GM12878 (cell line): ENCODE data around the gene CAPN9. TPM values are rescaled to one million over a fixed set of nuclear protein-coding genes. Genes with fewer than 3 reads are reported as not detected.

Source experiments
- ATAC-seq: fragments of 200-7000 bp; cut with Tn5 transposase; 3 replicates; pipeline ENCODE4 v1.9.1; 2020; ENCODE audit warnings: mild to moderate bottlenecking, moderate library complexity
- BruUV-seq: library from RNA; stranded (reverse); fragments of 400-500 nt; replicated peaks from 2 replicates; lab custom pipeline; 2021; lab: Mats Ljungman, UMichigan
- CTCF ChIA-PET: fragments of 300-600 bp; sonication (Branson Sonifier 250); formaldehyde crosslinking; extraction: SDS; loops from one replicate; lab custom pipeline; 2021; ENCODE audit warnings: inconsistent platforms; lab: Yijun Ruan, JAX
- POLR2A ChIA-PET: fragments of 350-600 bp; formaldehyde crosslinking; extraction: SDS; loops from one replicate; lab custom pipeline; 2021; ENCODE audit warnings: inconsistent platforms; lab: Charles Lee
- RAD21 ChIA-PET: fragments of 300-600 bp; sonication (Branson Sonifier 250); formaldehyde crosslinking; loops from one replicate; lab custom pipeline; 2023; ENCODE audit warnings: antibody characterized with exemption; ENCODE audit not compliant: unreplicated experiment; lab: Charles Lee
- SMC1A ChIA-PET: fragments of 300-600 bp; sonication (Branson Sonifier 250); formaldehyde crosslinking; loops from one replicate; lab custom pipeline; 2023; ENCODE audit not compliant: unreplicated experiment, uncharacterized antibody; lab: Charles Lee
- DNase-seq: peaks from one replicate; pipeline ENCODE4 v3.0.0-alpha.2; 2011; ENCODE audit warnings: low read depth, low spot score
- FAIRE-seq: peaks from 3 replicates; lab custom pipeline; 2011; peaks lifted over from hg19 to GRCh38; lab: Jason Lieb, UNC
- H2AFZ ChIP-seq: 2 replicates; pipeline ENCODE4 v1.6.0; 2011; ENCODE audit warnings: low read depth, low read length, control low read depth; ENCODE audit not compliant: control insufficient read depth
- H3K27ac ChIP-seq: 2 replicates; pipeline ENCODE4 v1.5.1; 2011; ENCODE audit warnings: control low read depth; ENCODE audit not compliant: control insufficient read depth, insufficient read depth
- H3K27me3 ChIP-seq, 2 experiments: replicated peaks in 1 of 2; 2 replicates each; pipeline versions ENCODE4 v1.6.0 to v1.6.1; 2011; ENCODE audit warnings: low read length in 1 of 2; ENCODE audit not compliant: control insufficient read depth in 2 of 2, insufficient read depth in 2 of 2
- H3K36me3 ChIP-seq, 2 experiments: 2 replicates each; pipeline ENCODE4 v1.5.1; 2011; ENCODE audit warnings: low read length in 1 of 2; ENCODE audit not compliant: control insufficient read depth in 2 of 2, insufficient read depth in 2 of 2
- H3K4me1 ChIP-seq: 2 replicates; pipeline ENCODE4 v1.6.1; 2011; ENCODE audit warnings: mild to moderate bottlenecking, low read length, moderate library complexity, mixed read lengths; ENCODE audit not compliant: control insufficient read depth, insufficient read depth
- H3K4me2 ChIP-seq: 2 replicates; pipeline ENCODE4 v1.6.0; 2011; ENCODE audit warnings: control low read depth; ENCODE audit not compliant: control insufficient read depth, insufficient read depth
- H3K4me3 ChIP-seq: fragments of 200-600 bp; sonication (generic); 2 replicates; pipeline ENCODE4 v1.5.1; 2016
- H3K79me2 ChIP-seq: 2 replicates; pipeline ENCODE4 v1.6.0; 2011; ENCODE audit warnings: low read length; ENCODE audit not compliant: control insufficient read depth, insufficient read depth
- H3K9ac ChIP-seq: 2 replicates; pipeline ENCODE4 v1.8.0; 2011; ENCODE audit warnings: low read length, control low read depth, mixed read lengths; ENCODE audit not compliant: control insufficient read depth, insufficient read depth
- H3K9me3 ChIP-seq: replicated peaks from 3 replicates; pipeline ENCODE4 v1.5.1; 2011; ENCODE audit warnings: mild to moderate bottlenecking, low read length; ENCODE audit not compliant: control insufficient read depth, insufficient read depth
- H4K20me1 ChIP-seq: 2 replicates; pipeline ENCODE4 v1.6.0; 2011; ENCODE audit not compliant: control insufficient read depth, insufficient read depth
- ASH2L ChIP-seq: fragments of 300-600, 200-600 bp; sonication (generic); IDR thresholded peaks from 2 replicates; pipeline ENCODE4 v1.6.1; 2017; ENCODE audit warnings: low read depth, mild to moderate bottlenecking, borderline replicate concordance
- CBFB ChIP-seq: IDR thresholded peaks from 2 replicates; pipeline ENCODE4 v1.6.1; 2016; ENCODE audit warnings: antibody characterized with exemption, low read depth
- CBX5 ChIP-seq: sonication (generic); IDR thresholded peaks from 2 replicates; pipeline ENCODE4 v1.6.1; 2016; ENCODE audit warnings: low read depth, moderate library complexity, mild to moderate bottlenecking, inconsistent platforms
- CREB1 ChIP-seq: IDR thresholded peaks from 2 replicates; pipeline ENCODE4 v1.6.1; 2012; ENCODE audit warnings: low read depth, mild to moderate bottlenecking, inconsistent platforms
- EZH2 ChIP-seq: IDR thresholded peaks from 2 replicates; pipeline ENCODE4 v1.6.1; 2012; ENCODE audit warnings: low read depth, mild to moderate bottlenecking, control low read depth, inconsistent platforms, low read length, borderline replicate concordance; ENCODE audit not compliant: control insufficient read depth
- GATAD2B ChIP-seq: fragments of 450-650 bp; conservative IDR thresholded peaks from 2 replicates; pipeline ENCODE4 v1.6.1; 2017; ENCODE audit warnings: low read depth, mild to moderate bottlenecking, moderate library complexity
- KDM1A ChIP-seq: fragments of 200-600 bp; sonication (generic); IDR thresholded peaks from 2 replicates; pipeline ENCODE4 v1.6.1; 2016; ENCODE audit warnings: borderline replicate concordance
- NFIC ChIP-seq: IDR thresholded peaks from 2 replicates; pipeline ENCODE4 v1.6.1; 2012; ENCODE audit warnings: low read depth, mild to moderate bottlenecking, inconsistent platforms, low read length, moderate library complexity
- NR2F1 ChIP-seq: fragments of 450-650 bp; conservative IDR thresholded peaks from 2 replicates; pipeline ENCODE4 v1.6.1; 2017; ENCODE audit warnings: mild to moderate bottlenecking
- POLR2AphosphoS2 ChIP-seq: IDR thresholded peaks from 2 replicates; pipeline ENCODE4 v1.6.1; 2011; ENCODE audit warnings: low read depth, mild to moderate bottlenecking, low read length, improper control_type of control experiment, moderate library complexity
- RB1 ChIP-seq: fragments of 450-650 bp; formaldehyde crosslinking; IDR thresholded peaks from 2 replicates; pipeline ENCODE4 v1.6.1; 2017; ENCODE audit warnings: mild to moderate bottlenecking, borderline replicate concordance
- SIN3A ChIP-seq: IDR thresholded peaks from 2 replicates; pipeline ENCODE4 v1.6.1; 2012; ENCODE audit warnings: low read depth, low read length, improper control_type of control experiment
- ZNF384 ChIP-seq: IDR thresholded peaks from 2 replicates; pipeline ENCODE4 v1.6.1; 2012; ENCODE audit warnings: low read depth, mild to moderate bottlenecking, low read length, improper control_type of control experiment, borderline replicate concordance
- WGBS: methylation state at CpG from one replicate; pipeline ENCODE4 v1.1.6; 2016; ENCODE audit warnings: low lambda C conversion rate; ENCODE audit not compliant: insufficient replicate concordance, insufficient coverage; ENCODE audit errors: missing lambda C conversion rate; 5-methylcytosine and 5-hydroxymethylcytosine counted together
- in situ Hi-C: fragments of 300-500 bp; cut with MboI; formaldehyde crosslinking; loops from 9 replicates; pipeline ENCODE4 v1.14.3; 2018; ENCODE audit warnings: mixed read lengths
- intact Hi-C: fragments of 100-400 bp; cut with micrococcal nuclease; formaldehyde crosslinking; loops from one replicate; pipeline ENCODE4 v1.14.2; 2022; ENCODE audit not compliant: unreplicated experiment
- polyA plus RNA-seq, 11 experiments: library from polyadenylated mRNA; depleted of rRNA in 4 of 11; unstranded in 6 of 11; stranded (reverse) in 5 of 11; fragments of >200 nt; fragmentation: Nextera tagmentation in 4 of 11; fragmentation: Illumina TruSeq in 1 of 11; extraction: Ambion mirVana in 4 of 11; extraction: Trizol in 1 of 11; gene quantifications; 1 replicate in 1 of 11; 2 replicates in 10 of 11; pipeline versions ENCODE4 v1.2.1 to v1.2.3, GENCODE V29; 2011 to 2016; ENCODE audit warnings: inconsistent platforms in 2 of 11, missing spikeins in 2 of 11, low read depth in 1 of 11
- total RNA-seq, 4 experiments: library from RNA; depleted of rRNA in 3 of 4; stranded (reverse); fragments of >200 nt in 3 of 4; fragmentation: Illumina TruSeq in 1 of 4; extraction: Trizol in 1 of 4; gene quantifications; 2 replicates each; pipeline versions ENCODE4 v1.2.1 to v1.2.3, GENCODE V29; 2013 to 2021
- TF ChIP-seq, protein P1 (sequence below): fragments of 450-650 bp; IDR thresholded peaks from 2 replicates; pipeline ENCODE4 v1.6.1; 2017; ENCODE audit warnings: borderline replicate concordance
- TF ChIP-seq, protein P2 (sequence below): fragments of 450-650 bp; IDR thresholded peaks from 2 replicates; pipeline ENCODE4 v1.6.1; 2017; ENCODE audit warnings: mild to moderate bottlenecking

The CAPN9 gene
- total and polyA plus RNA-seq, 10 of the 15 experiments (the other 5 are each of a cell fraction or from before 2014, with no cell fraction given): not detected

DNA sequence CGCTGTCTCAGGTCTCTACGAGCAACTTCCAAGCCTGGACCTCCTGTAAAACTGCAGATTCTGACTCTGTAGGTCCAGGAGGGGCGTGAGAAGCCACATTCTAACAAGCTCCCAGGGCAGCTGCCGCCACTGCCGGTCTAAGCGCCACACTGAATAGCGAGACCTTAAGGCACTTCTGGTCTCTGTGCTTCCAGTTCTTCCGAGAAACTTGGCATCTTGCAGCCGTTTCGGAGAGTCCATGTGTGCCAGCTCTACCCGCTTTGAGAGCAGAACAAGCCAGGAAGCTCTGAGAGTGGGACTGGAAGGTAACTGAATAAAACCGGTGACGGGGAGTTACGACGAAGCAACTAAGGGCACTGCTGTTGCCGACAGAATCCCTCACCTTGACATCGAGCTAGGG is 45.8 kb upstream of the CAPN9 start:
- Histone ChIP-seq H3K9me3 (no peaks in the 10 kb centered on the region), H4K20me1 (no peaks in the 10 kb centered on the region), H3K9ac (no peak overlapping the region), H3K27ac (no peak overlapping the region), H2AFZ (no peak overlapping the region), H3K4me1 (no peaks in the 10 kb centered on the region), H3K79me2 (no peaks in the 10 kb centered on the region), H3K4me3 (no peak overlapping the region), H3K36me3 (no peaks in the 10 kb centered on the region), H3K4me2 (no peak overlapping the region), H3K27me3 (peaks cover 0 to 2% of the 10 kb centered on the region in 2 experiments; a peak in 2 of 4 replicates)
- ChIA-PET CTCF (no interaction called here), POLR2A (no interaction called here), RAD21 (no interaction called here), SMC1A (no interaction called here)
- in situ Hi-C loops: no loop called here
- FAIRE-seq: no peak
- BruUV-seq: no TSS peak
- no peak for ATAC-seq
- no peak for DNase-seq
- WGBS: 63% methylated on average over 17 of the region's 17 CpGs
- intact Hi-C loops: no loop called here
- TF ChIP-seq GATAD2B: no peak
- TF ChIP-seq, protein P1, sequence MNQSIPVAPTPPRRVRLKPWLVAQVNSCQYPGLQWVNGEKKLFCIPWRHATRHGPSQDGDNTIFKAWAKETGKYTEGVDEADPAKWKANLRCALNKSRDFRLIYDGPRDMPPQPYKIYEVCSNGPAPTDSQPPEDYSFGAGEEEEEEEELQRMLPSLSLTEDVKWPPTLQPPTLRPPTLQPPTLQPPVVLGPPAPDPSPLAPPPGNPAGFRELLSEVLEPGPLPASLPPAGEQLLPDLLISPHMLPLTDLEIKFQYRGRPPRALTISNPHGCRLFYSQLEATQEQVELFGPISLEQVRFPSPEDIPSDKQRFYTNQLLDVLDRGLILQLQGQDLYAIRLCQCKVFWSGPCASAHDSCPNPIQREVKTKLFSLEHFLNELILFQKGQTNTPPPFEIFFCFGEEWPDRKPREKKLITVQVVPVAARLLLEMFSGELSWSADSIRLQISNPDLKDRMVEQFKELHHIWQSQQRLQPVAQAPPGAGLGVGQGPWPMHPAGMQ: no peak

DNA sequence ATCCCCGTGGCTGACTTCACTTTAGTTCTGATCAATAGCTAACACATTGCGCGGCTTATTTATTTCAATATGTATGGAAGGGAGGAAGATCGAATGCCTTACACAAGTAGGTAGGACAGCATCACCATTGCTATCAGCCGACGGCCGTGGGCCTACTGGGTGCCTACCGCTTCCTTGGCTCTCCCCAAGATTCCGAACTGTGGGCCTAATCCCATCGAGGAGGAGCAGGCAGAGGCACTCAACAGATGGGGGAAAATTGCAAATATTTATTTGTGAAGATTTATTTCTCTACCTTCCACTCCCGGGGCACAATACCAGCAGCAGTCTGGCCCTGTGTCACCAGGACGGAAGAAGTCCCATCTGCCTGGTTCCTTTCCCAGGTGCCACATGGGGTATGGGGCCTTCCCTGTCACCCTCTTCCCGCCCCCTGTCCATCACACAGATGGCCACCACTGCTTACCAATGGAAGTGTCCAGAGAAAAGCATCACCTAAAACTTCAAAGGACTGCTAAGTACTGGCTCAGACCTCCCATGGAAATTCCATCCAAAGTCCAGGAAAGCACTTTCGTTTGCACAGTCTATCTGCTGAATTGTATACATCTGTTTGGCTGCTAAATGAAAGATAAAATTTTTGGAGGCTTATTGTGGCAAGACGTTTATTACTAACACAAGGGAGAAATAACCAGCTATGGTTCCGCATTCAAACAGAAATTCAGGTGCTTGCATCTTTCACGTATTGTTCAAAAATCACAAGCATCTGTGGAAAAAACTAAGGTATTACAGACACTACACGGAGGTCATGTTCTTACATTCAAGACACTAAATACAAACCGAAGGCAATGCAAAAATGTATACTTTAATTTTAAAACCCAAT is 45.1 kb upstream of the CAPN9 start:
- Histone ChIP-seq H3K79me2 (no peaks in the 10 kb centered on the region), H3K4me2 (no peak overlapping the region), H4K20me1 (no peaks in the 10 kb centered on the region), H3K27me3 (peaks cover 0 to 2% of the 10 kb centered on the region in 2 experiments; a peak in 2 of 4 replicates), H3K4me1 (no peaks in the 10 kb centered on the region), H3K9ac (no peak overlapping the region), H3K9me3 (no peaks in the 10 kb centered on the region), H3K36me3 (no peaks in the 10 kb centered on the region), H3K27ac (no peak overlapping the region), H3K4me3 (no peak overlapping the region), H2AFZ (no peak overlapping the region)
- POLR2A ChIA-PET: no interaction called here
- CTCF ChIA-PET: no interaction called here
- no TSS peak for BruUV-seq
- ATAC-seq (no peak), FAIRE-seq (no peak), DNase-seq (no peak)
- in situ Hi-C loops (no loop called here), intact Hi-C loops (no loop called here)
- 52% methylated on average over 19 of the region's 19 CpGs for WGBS
- RAD21 ChIA-PET: no interaction called here
- SMC1A ChIA-PET: no interaction called here
- TF ChIP-seq ASH2L (no peak), NR2F1 (no peak), ZNF384 (no peak), KDM1A (no peak), CREB1 (no peak), EZH2 (no peak), CBFB (no peak), SIN3A (no peak), NFIC (no peak), POLR2AphosphoS2 (no peak), RB1 (no peak), CBX5 (no peak)
- TF ChIP-seq, protein P2, sequence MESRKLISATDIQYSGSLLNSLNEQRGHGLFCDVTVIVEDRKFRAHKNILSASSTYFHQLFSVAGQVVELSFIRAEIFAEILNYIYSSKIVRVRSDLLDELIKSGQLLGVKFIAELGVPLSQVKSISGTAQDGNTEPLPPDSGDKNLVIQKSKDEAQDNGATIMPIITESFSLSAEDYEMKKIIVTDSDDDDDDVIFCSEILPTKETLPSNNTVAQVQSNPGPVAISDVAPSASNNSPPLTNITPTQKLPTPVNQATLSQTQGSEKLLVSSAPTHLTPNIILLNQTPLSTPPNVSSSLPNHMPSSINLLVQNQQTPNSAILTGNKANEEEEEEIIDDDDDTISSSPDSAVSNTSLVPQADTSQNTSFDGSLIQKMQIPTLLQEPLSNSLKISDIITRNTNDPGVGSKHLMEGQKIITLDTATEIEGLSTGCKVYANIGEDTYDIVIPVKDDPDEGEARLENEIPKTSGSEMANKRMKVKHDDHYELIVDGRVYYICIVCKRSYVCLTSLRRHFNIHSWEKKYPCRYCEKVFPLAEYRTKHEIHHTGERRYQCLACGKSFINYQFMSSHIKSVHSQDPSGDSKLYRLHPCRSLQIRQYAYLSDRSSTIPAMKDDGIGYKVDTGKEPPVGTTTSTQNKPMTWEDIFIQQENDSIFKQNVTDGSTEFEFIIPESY: no peak
